Endothelial cell of umbilical vein (primary cell): Measurements from ENCODE around the gene CABCOCO1. TPM values are rescaled to one million over a fixed set of nuclear protein-coding genes. Genes with fewer than 3 reads are reported as not detected.

Source experiments
- BruUV-seq: library from RNA; stranded (reverse); fragments of 400-500 nt; replicated peaks from 2 replicates; lab custom pipeline; 2021; lab: Mats Ljungman, UMichigan
- CTCF ChIA-PET: fragments of 300-600, 350-600 bp; sonication (Branson Sonifier 250); formaldehyde crosslinking; loops from one replicate; lab custom pipeline; 2021; ENCODE audit warnings: antibody characterized with exemption, inconsistent platforms; lab: Charles Lee
- POLR2A ChIA-PET: fragments of 300-600, 350-600 bp; sonication (Branson Sonifier 250); formaldehyde crosslinking; loops from one replicate; lab custom pipeline; 2021; ENCODE audit warnings: antibody characterized with exemption, inconsistent platforms; lab: Charles Lee
- DNase-seq: peaks from one replicate; pipeline ENCODE4 v3.0.0-alpha.2; 2011; ENCODE audit warnings: low read depth, low spot score
- FAIRE-seq: peaks from 2 replicates; lab custom pipeline; 2011; peaks lifted over from hg19 to GRCh38; lab: Jason Lieb, UNC
- H2AFZ ChIP-seq: 2 replicates; pipeline ENCODE4 v1.6.0; 2012; ENCODE audit warnings: low read depth, low read length, control low read depth, inconsistent platforms
- H3K27ac ChIP-seq: 2 replicates; pipeline ENCODE4 v1.5.1; 2011; ENCODE audit warnings: low read depth, mild to moderate bottlenecking, control low read depth, low read length, moderate library complexity; ENCODE audit not compliant: insufficient read depth
- H3K27me3 ChIP-seq, 2 experiments: 2 replicates each; pipeline versions ENCODE4 v1.6.0 to v1.6.1; 2011; ENCODE audit warnings: low read length in 2 of 2, mixed read lengths in 1 of 2; ENCODE audit not compliant: control insufficient read depth in 2 of 2, insufficient read depth in 2 of 2
- H3K36me3 ChIP-seq, 2 experiments: 2 replicates in 1 of 2; 3 replicates in 1 of 2; pipeline ENCODE4 v1.5.1; 2011; ENCODE audit warnings: low read length in 2 of 2, mild to moderate bottlenecking in 1 of 2, moderate library complexity in 1 of 2; ENCODE audit not compliant: control insufficient read depth in 2 of 2, insufficient read depth in 2 of 2; ENCODE audit errors: extremely low read depth in 1 of 2
- H3K4me1 ChIP-seq: 3 replicates; pipeline ENCODE4 v1.5.1; 2011; ENCODE audit warnings: mild to moderate bottlenecking, low read length; ENCODE audit not compliant: control insufficient read depth, insufficient read depth; ENCODE audit errors: extremely low read depth
- H3K4me2 ChIP-seq: 2 replicates; pipeline ENCODE4 v1.6.1; 2011; ENCODE audit warnings: low read length, control low read depth, mixed read lengths; ENCODE audit not compliant: insufficient read depth
- H3K4me3 ChIP-seq, 3 experiments: fragments of 200-600 bp in 1 of 3; sonication (generic), shearing (Covaris generic) in 1 of 3; replicated peaks in 1 of 3; 2 replicates each; pipeline ENCODE4 v1.5.1; 2011 to 2016; ENCODE audit warnings: control low read depth in 3 of 3, low read length in 3 of 3, mild to moderate bottlenecking in 2 of 3, inconsistent platforms in 1 of 3, low read depth in 1 of 3, moderate library complexity in 1 of 3; ENCODE audit not compliant: insufficient read depth in 1 of 3
- H3K79me2 ChIP-seq: 2 replicates; pipeline ENCODE4 v1.6.0; 2012; ENCODE audit warnings: low read length, inconsistent platforms; ENCODE audit not compliant: control insufficient read depth, insufficient read depth
- H3K9ac ChIP-seq: replicated peaks from 2 replicates; pipeline ENCODE3; 2011; ENCODE audit warnings: low read length, control low read depth; ENCODE audit not compliant: insufficient read depth; ENCODE audit errors: extremely low read depth
- H3K9me1 ChIP-seq: replicated peaks from 3 replicates; pipeline ENCODE4 v1.6.0; 2011; ENCODE audit warnings: mild to moderate bottlenecking, low read length; ENCODE audit not compliant: control insufficient read depth, insufficient read depth; ENCODE audit errors: extremely low read depth
- H3K9me3 ChIP-seq: replicated peaks from 2 replicates; pipeline ENCODE4 v1.5.1; 2012; ENCODE audit warnings: low read length, inconsistent platforms; ENCODE audit not compliant: control insufficient read depth, insufficient read depth
- H4K20me1 ChIP-seq: replicated peaks from 2 replicates; pipeline ENCODE3; 2011; ENCODE audit warnings: mild to moderate bottlenecking, low read length; ENCODE audit not compliant: control insufficient read depth, insufficient read depth; ENCODE audit errors: extremely low read depth
- CTCF ChIP-seq, 2 donors: IDR thresholded peaks; 1 replicate in 1 of 2; 2 replicates in 1 of 2; pipeline ENCODE4 v1.5.1; 2011; ENCODE audit warnings: low read length in 2 of 2, mild to moderate bottlenecking in 2 of 2, moderate library complexity in 2 of 2, control low read depth in 1 of 2, inconsistent platforms in 1 of 2, low read depth in 1 of 2; ENCODE audit not compliant: insufficient read depth in 1 of 2; ENCODE audit errors: extremely low read depth in 1 of 2
- EZH2 ChIP-seq: IDR thresholded peaks from 2 replicates; pipeline ENCODE4 v1.6.1; 2012; ENCODE audit warnings: borderline replicate concordance, low read depth, mild to moderate bottlenecking, moderate library complexity, low read length, inconsistent platforms; ENCODE audit not compliant: severe bottlenecking
- FOS ChIP-seq: IDR thresholded peaks from 2 replicates; pipeline ENCODE4 v1.6.1; 2011; ENCODE audit warnings: mild to moderate bottlenecking, low read length, moderate library complexity, borderline replicate concordance; ENCODE audit not compliant: insufficient read depth
- GATA2 ChIP-seq: IDR thresholded peaks from 2 replicates; pipeline ENCODE4 v1.7.0; 2011; ENCODE audit warnings: low read depth, mild to moderate bottlenecking, moderate library complexity, mixed read lengths, low read length; ENCODE audit not compliant: insufficient read length, insufficient read depth
- JUN ChIP-seq: IDR thresholded peaks from 2 replicates; pipeline ENCODE4 v1.6.1; 2011; ENCODE audit warnings: borderline replicate concordance, low read depth; ENCODE audit not compliant: insufficient read length, insufficient read depth
- MAX ChIP-seq: IDR thresholded peaks from 2 replicates; pipeline ENCODE4 v1.6.1; 2011; ENCODE audit not compliant: insufficient read depth, insufficient read length
- MYC ChIP-seq: IDR thresholded peaks from one replicate; pipeline ENCODE4 v1.6.1; 2011; ENCODE audit warnings: mild to moderate bottlenecking, low read depth, low read length
- POLR2A ChIP-seq: IDR thresholded peaks from 2 replicates; pipeline ENCODE4 v1.6.1; 2012; ENCODE audit warnings: low read depth, mild to moderate bottlenecking, control low read depth, low read length
- POLR2AphosphoS5 ChIP-seq: IDR thresholded peaks from 2 replicates; pipeline ENCODE4 v1.6.1; 2012; ENCODE audit warnings: low read depth, mild to moderate bottlenecking, control low read depth, low read length, moderate library complexity; ENCODE audit not compliant: insufficient read depth
- dilution Hi-C: fragments of 300-500 bp; cut with MboI; formaldehyde crosslinking; loops from one replicate; pipeline ENCODE4 v1.15.0; 2019; ENCODE audit warnings: low sequenced_read_pairs; ENCODE audit not compliant: extremely low pct_ligation_motif_present
- intact Hi-C: fragments of 100-400 bp; cut with micrococcal nuclease; formaldehyde crosslinking; loops from one replicate; pipeline ENCODE4 v1.10.0; 2022
- polyA plus RNA-seq, 4 experiments: library from polyadenylated mRNA; depleted of rRNA in 3 of 4; stranded (reverse) in 3 of 4; unstranded in 1 of 4; fragments of >200 nt; gene quantifications; 2 replicates each; pipeline versions ENCODE4 v1.2.1 to v1.2.3, GENCODE V29; 2011 to 2012; ENCODE audit warnings: missing spikeins in 1 of 4
- total RNA-seq: library from RNA; stranded (reverse); gene quantifications from 2 replicates; pipeline ENCODE4 v1.2.3, GENCODE V29; 2021

Gene CABCOCO1
- total and polyA plus RNA-seq, 2 donors (not counting 3 experiments of a cell fraction or from before 2014, with no cell fraction given) = 0.06 to 1.3 TPM

DNA sequence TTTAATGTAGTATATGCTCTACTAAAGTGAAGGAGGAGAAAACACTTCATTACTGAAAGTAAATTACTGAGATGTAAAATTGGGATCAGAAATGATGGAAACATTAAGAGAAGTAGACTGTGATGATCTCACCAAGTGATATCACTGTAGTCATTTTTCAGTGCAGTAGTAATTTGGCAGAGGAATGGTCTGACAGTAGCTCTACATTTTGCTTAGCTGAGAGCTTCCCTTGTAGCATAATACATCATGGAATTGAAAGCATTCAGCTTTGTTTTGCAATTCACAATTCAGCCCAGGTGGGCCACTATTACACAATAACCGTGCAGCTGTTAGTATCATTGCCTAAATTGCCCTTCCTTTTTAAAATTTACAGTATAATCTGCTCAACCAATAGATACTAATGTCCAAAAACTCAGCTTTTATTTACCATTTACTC lies 19.4 kb upstream of the CABCOCO1 start:
- CTCF ChIA-PET = interaction anchor here (0.7 to 1.5 kb wide), 7 partner anchors 10 to 108 kb away, joined by 3 to 5 read pairs (median 3); no protein-coding TSS in a partner anchor
- no peak for FAIRE-seq
- TF ChIP-seq EZH2 (no peak), CTCF (IDR thresholded peaks at IDR 0.05; ENCODE audit: extremely low read depth in 1 of 2, insufficient read depth in 1 of 2, low read depth in 1 of 2, low read length in 2 of 2) (no peak), MYC (no peak), GATA2 (no peak), MAX (no peak), POLR2AphosphoS5 (no peak), JUN (no peak), POLR2A (no peak), FOS (no peak)
- intact Hi-C loops = loop anchor here (5.0 kb wide), 1 partner anchor 821 kb away; no protein-coding TSS in a partner anchor
- H3K9me1 ChIP-seq = no peaks in the 10 kb centered on the region
- H3K4me2 ChIP-seq = peak overlapping the region; percentile 77
- peak; percentile 43 for DNase-seq
- H3K9ac ChIP-seq = no peak overlapping the region
- no peaks in the 10 kb centered on the region for H3K36me3 ChIP-seq
- peak overlapping the region; percentile 50 for H3K27ac ChIP-seq
- dilution Hi-C loops = no loop called here
- H3K9me3 ChIP-seq = no peaks in the 10 kb centered on the region
- no TSS peak for BruUV-seq
- H3K4me3 ChIP-seq = no peak overlapping the region
- H3K27me3 ChIP-seq = no peaks in the 10 kb centered on the region
- POLR2A ChIA-PET = no interaction called here
- H3K4me1 ChIP-seq = peaks cover 18% of the 10 kb centered on the region
- no peak overlapping the region for H2AFZ ChIP-seq
- no peaks in the 10 kb centered on the region for H3K79me2 ChIP-seq
- no peaks in the 10 kb centered on the region for H4K20me1 ChIP-seq
